LNCaP clone FGC (cell line): ENCODE data around the gene COL23A1.

Experiments used
- DNase-seq: peaks from one replicate; pipeline ENCODE4 v3.0.0-alpha.2; 2011; ENCODE audit warnings: low read depth
- H3K4me3 ChIP-seq: 2 replicates; pipeline ENCODE4 v1.5.1; 2011; ENCODE audit warnings: mild to moderate bottlenecking, low read depth, low read length, control low read depth
- TF ChIP-seq, protein P1 (sequence below): IDR thresholded peaks from 2 replicates; pipeline ENCODE4 v1.5.1; 2012; ENCODE audit warnings: mild to moderate bottlenecking; ENCODE audit not compliant: control insufficient read depth, insufficient read depth; ENCODE audit errors: extremely low read depth

COL23A1 gene

DNA sequence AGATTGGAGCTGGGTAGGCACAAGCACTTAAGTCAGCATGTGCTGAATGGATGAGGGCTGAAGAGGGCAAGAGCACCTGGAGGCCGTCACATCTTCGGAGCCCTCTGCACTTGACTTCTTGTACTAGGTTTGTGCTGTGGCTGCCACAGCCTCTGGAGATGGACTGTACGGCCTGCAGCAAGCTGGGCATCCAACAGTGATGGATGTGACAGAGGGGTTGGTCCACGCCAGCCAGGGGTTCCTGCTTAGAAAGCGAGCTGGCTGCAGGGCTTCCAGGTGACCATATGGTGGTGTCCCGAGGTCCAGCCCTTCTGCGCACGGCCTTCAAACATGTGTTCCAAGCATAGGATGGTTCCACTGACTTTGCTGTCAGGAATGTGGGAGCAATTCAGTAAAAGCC is 292.4 kb downstream of the COL23A1 start:
- TF ChIP-seq, protein P1, sequence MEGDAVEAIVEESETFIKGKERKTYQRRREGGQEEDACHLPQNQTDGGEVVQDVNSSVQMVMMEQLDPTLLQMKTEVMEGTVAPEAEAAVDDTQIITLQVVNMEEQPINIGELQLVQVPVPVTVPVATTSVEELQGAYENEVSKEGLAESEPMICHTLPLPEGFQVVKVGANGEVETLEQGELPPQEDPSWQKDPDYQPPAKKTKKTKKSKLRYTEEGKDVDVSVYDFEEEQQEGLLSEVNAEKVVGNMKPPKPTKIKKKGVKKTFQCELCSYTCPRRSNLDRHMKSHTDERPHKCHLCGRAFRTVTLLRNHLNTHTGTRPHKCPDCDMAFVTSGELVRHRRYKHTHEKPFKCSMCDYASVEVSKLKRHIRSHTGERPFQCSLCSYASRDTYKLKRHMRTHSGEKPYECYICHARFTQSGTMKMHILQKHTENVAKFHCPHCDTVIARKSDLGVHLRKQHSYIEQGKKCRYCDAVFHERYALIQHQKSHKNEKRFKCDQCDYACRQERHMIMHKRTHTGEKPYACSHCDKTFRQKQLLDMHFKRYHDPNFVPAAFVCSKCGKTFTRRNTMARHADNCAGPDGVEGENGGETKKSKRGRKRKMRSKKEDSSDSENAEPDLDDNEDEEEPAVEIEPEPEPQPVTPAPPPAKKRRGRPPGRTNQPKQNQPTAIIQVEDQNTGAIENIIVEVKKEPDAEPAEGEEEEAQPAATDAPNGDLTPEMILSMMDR: no peak
- no peak for DNase-seq
- H3K4me3 ChIP-seq: no peak overlapping the region

- no peak for DNase-seq
- H3K4me3 ChIP-seq: no peak overlapping the region
- TF ChIP-seq, protein P1: no peak
These were observed 294.1 kb downstream of the COL23A1 start for GRCh38 chr5:178296066-178296465.

DNA sequence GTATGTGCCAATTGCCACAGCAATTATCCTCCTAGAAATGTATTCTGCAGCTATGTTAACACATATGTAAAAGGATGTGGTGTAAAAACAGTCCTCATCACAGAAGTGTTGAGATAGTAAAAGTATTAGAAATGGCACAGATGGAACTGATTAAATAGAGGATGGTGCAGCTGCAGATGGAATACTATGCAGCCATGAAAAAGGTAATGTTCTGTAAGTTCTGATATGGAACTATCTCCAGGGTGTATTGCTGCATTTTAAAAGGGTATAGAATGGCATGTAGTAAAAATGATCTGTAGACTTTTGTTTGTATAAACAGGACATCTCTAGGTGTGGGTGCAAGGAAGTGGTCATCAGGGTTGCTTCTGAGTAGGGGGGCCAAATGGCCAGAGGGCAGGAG is 294.6 kb downstream of the COL23A1 start:
- TF ChIP-seq, protein P1: no peak
- no peak overlapping the region for H3K4me3 ChIP-seq
- DNase-seq: no peak

- TF ChIP-seq, protein P1: no peak
- DNase-seq: no peak
- no peak overlapping the region for H3K4me3 ChIP-seq
These were observed 296.4 kb downstream of the COL23A1 start for GRCh38 chr5:178293815-178294214.

DNA sequence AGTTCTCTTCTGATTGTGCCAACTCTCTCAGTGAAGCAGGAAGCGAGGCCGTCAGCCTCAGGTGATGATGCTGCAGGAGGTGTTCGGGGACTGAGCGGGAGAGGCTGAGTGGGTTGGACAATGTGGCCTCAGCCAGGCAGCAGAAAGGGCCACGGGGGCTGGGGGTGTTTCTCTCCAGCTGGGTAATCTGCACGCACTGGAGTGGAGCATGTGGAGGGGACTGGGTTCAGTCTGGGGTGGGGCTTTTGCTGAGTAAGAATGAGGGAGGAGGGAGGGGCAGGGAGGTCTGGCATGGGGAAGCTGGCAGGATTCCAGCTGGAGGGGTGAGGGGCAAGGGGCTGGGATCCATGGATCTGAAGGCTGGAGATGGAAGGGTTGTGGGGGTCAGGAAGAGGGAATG is 296.8 kb downstream of the COL23A1 start:
- TF ChIP-seq, protein P1: no peak
- no peak for DNase-seq
- H3K4me3 ChIP-seq: no peak overlapping the region

DNA sequence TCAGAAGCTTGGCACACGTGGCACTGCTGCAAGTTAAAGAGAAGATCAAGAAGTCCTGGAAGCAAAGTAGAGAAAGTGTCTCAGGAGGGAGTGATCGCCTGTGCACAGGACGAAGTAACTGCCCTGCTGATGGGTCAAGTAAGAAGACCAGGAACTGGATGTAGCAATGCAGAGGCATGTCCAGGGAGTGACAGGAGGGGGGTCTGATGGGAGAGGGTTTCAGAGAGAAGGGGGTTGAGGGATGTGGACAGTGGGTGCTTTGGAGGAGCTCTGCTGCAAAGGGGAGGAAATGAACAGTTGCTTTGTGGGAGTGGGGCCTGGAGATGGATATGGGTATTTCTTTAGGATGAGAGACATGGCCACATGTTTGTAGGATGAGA is 297.4 kb downstream of the COL23A1 start:
- DNase-seq: no peak
- TF ChIP-seq, protein P1: no peak
- H3K4me3 ChIP-seq: no peak overlapping the region

- no peak for DNase-seq
- TF ChIP-seq, protein P1: no peak
- no peak overlapping the region for H3K4me3 ChIP-seq
These were observed 298.0 kb downstream of the COL23A1 start for GRCh38 chr5:178291969-178292825.
